Body of pancreas (tissue), 4 donors: ENCODE data around the gene FADS1.

Experiments used
- CTCF ChIP-seq, 7 experiments: fragments of 450-650 bp in 4 of 7; fragments of 200-600 bp in 3 of 7; sonication (generic) in 3 of 7; IDR thresholded peaks; one replicate each; pipeline ENCODE4 v1.5.1; 2016 to 2019; ENCODE audit warnings: antibody characterized with exemption in 7 of 7
- POLR2A ChIP-seq, 3 donors: fragments of 450-650 bp; IDR thresholded peaks; one replicate each; pipeline ENCODE4 v1.6.1; 2016; ENCODE audit warnings: antibody characterized with exemption in 3 of 3, mild to moderate bottlenecking in 2 of 3

DNA sequence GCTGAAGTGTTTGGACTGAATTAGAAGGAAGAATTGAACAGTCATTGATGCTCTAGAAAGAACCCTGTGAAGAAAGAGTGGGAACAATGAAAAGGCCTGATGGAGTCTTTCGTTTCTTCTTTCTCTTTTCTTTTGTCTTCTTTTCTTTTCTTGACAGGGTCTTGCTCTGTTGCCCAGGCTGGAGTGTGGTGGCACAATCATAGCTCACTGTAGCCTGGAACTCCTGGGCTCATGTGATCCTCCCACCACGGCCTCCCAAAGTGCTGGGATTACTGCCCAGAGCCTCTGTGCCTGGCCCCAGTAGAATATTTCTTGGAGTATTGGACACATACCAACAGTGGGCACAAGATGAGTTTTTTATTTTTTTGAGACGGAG lies 23.0 kb downstream of the FADS1 start:
- TF ChIP-seq CTCF (IDR thresholded peaks at IDR 0.05) (no peak), POLR2A (IDR thresholded peaks at IDR 0.05) (no peak)
